NT2/D1 (cell line): ENCODE results near the gene TM4SF4.

Source experiments
- SUZ12 ChIP-seq: IDR thresholded peaks from 2 replicates; pipeline ENCODE4 v1.6.1; 2011; ENCODE audit not compliant: insufficient read length, insufficient read depth; ENCODE audit errors: extremely low read depth
- YY1 ChIP-seq: IDR thresholded peaks from 2 replicates; pipeline ENCODE4 v1.6.1; 2011; ENCODE audit not compliant: insufficient read length, insufficient read depth
- ZNF274 ChIP-seq: IDR thresholded peaks from 2 replicates; pipeline ENCODE4 v1.6.1; 2011; ENCODE audit warnings: mild to moderate bottlenecking, low read depth, low read length

GRCh38 chr3:149462051-149462450 lies 12.4 kb upstream of the TM4SF4 start:
- no peak for TF ChIP-seq SUZ12
- no peak for TF ChIP-seq ZNF274
- no peak for TF ChIP-seq YY1
